ENCODE results near the gene TRIP10. TPM values are rescaled to one million over a fixed set of nuclear protein-coding genes. Genes with fewer than 3 reads are reported as not detected.

The TRIP10 gene
- total and polyA plus RNA-seq, 2 of the 13 experiments (the other 11 are each of a cell fraction or from before 2014, with no cell fraction given), result 32.5 to 33.2 TPM

GRCh38 chr19:6728346-6728745 lies 11.1 kb upstream of the TRIP10 start (continued):
- TF ChIP-seq PBX2 (CRISPR knock-in tag; IDR thresholded peaks at IDR 0.05) (no peak), YEATS2 (CRISPR knock-in tag; IDR thresholded peaks at IDR 0.05; ENCODE audit: borderline replicate concordance) (no peak), PHB2 (IDR thresholded peaks at IDR 0.05; ENCODE audit: partially characterized antibody) (no peak), KDM3A (CRISPR knock-in tag; IDR thresholded peaks at IDR 0.05; ENCODE audit: low read depth) (0 out of 2 replicates have a peak, but pooled peaks have one; percentile 18), ZHX1 (CRISPR knock-in tag; IDR thresholded peaks at IDR 0.05; ENCODE audit: low read depth) (no peak), RBM22 (optimal IDR thresholded peaks at IDR 0.05; ENCODE audit: low read length) (no peak), ZBTB3 (CRISPR knock-in tag; IDR thresholded peaks at IDR 0.05; ENCODE audit: borderline replicate concordance, low read depth) (no peak), SATB2 (CRISPR knock-in tag; IDR thresholded peaks at IDR 0.05) (no peak), ZBTB4 (CRISPR knock-in tag; IDR thresholded peaks at IDR 0.05; ENCODE audit: borderline replicate concordance) (0 out of 2 replicates have a peak, but pooled peaks have one; percentile 81), ATF3 (CRISPR knock-in tag; IDR thresholded peaks at IDR 0.05) (no peak), GATAD2A (CRISPR knock-in tag; IDR thresholded peaks at IDR 0.05) (0 out of 2 replicates have a peak, but pooled peaks have one; percentile 15), PAF1 (CRISPR knock-in tag; IDR thresholded peaks at IDR 0.05) (no peak), ZNF740 (CRISPR knock-in tag; IDR thresholded peaks at IDR 0.05) (no peak), ZNF143 (CRISPR knock-in tag; IDR thresholded peaks at IDR 0.05) (no peak), ZKSCAN5 (CRISPR knock-in tag; IDR thresholded peaks at IDR 0.05) (no peak), GTF3A (CRISPR knock-in tag; conservative IDR thresholded peaks at IDR 0.05) (no peak), PATZ1 (CRISPR knock-in tag; IDR thresholded peaks at IDR 0.05) (peak; percentile 58; the same call in 1 of the 2 replicates), MED13 (CRISPR knock-in tag; IDR thresholded peaks at IDR 0.05) (no peak), DMAP1 (CRISPR knock-in tag; IDR thresholded peaks at IDR 0.05) (no peak), ZNF572 (CRISPR knock-in tag; IDR thresholded peaks at IDR 0.05) (no peak), ZNF414 (CRISPR knock-in tag; IDR thresholded peaks at IDR 0.05) (no peak)

Measured in HepG2 (cell line).